ENCODE data around the gene STIM2. TPM values are rescaled to one million over a fixed set of nuclear protein-coding genes. Genes with fewer than 3 reads are reported as not detected.

The STIM2 gene
- total RNA-seq, 1 experiment from 2014 or later, result 15.5 TPM

- no peaks in the 10 kb centered on the region for H4K20me1 ChIP-seq (ENCODE audit: low read length)
- TF ChIP-seq EZH2 (IDR thresholded peaks at IDR 0.05; ENCODE audit: low read length, unreplicated experiment) (no peak), EZH2phosphoT487 (IDR thresholded peaks at IDR 0.05; ENCODE audit: borderline replicate concordance, low read length) (no peak), CTCF (conservative IDR thresholded peaks at IDR 0.05; ENCODE audit: low read depth, low read length) (no peak)
- no peaks in the 10 kb centered on the region for H3K36me3 ChIP-seq (ENCODE audit: low read depth, low read length)
- H3K27me3 ChIP-seq (ENCODE audit: low read length), result no peaks in the 10 kb centered on the region
- H2AFZ ChIP-seq (ENCODE audit: low read length), result no peak overlapping the region
- no peaks in the 10 kb centered on the region for H3F3A ChIP-seq (ENCODE audit: low read length, unreplicated experiment)
- H3K79me2 ChIP-seq (ENCODE audit: low read length), result no peaks in the 10 kb centered on the region
- H3K9ac ChIP-seq (ENCODE audit: low read length), result no peak overlapping the region
- ChIA-PET POLR2A (ENCODE audit: unreplicated experiment) (no interaction called here), CTCF (no interaction called here)
- ATAC-seq, result no peak
- no peak for DNase-seq
- no peak overlapping the region for H3K27ac ChIP-seq (ENCODE audit: low read length)
- no peak overlapping the region for H3K4me2 ChIP-seq (ENCODE audit: low read length)
- 0 out of 2 replicates have a peak, but pooled peaks cover 4% of the 10 kb centered on the region for H3K4me1 ChIP-seq (ENCODE audit: insufficient read depth, low read length)
- H3K4me3 ChIP-seq (ENCODE audit: low read length), result no peak overlapping the region
- no peaks in the 10 kb centered on the region for H3K9me2 ChIP-seq (replicated peaks; ENCODE audit: low read length)
- BruUV-seq (replicated peaks), result no TSS peak
- intact Hi-C loops (cut with micrococcal nuclease), result no loop called here
- no peaks in the 10 kb centered on the region for H3K9me3 ChIP-seq (ENCODE audit: low read length)
Measured at GRCh38 chr4:27019766-27020165, 159.1 kb downstream of the STIM2 start.

- ATAC-seq (no peak), DNase-seq (no peak)
- Histone ChIP-seq H3K9me3 (ENCODE audit: low read length) (no peaks in the 10 kb centered on the region), H3K27me3 (ENCODE audit: low read length) (no peaks in the 10 kb centered on the region), H3K4me3 (ENCODE audit: low read length) (no peak overlapping the region), H3K9ac (ENCODE audit: low read length) (no peak overlapping the region), H2AFZ (ENCODE audit: low read length) (no peak overlapping the region), H3K9me2 (replicated peaks; ENCODE audit: low read length) (no peaks in the 10 kb centered on the region), H3F3A (ENCODE audit: low read length, unreplicated experiment) (no peaks in the 10 kb centered on the region), H3K4me1 (ENCODE audit: insufficient read depth, low read length) (0 out of 2 replicates have a peak, but pooled peaks cover 4% of the 10 kb centered on the region), H4K20me1 (ENCODE audit: low read length) (no peaks in the 10 kb centered on the region), H3K4me2 (ENCODE audit: low read length) (no peak overlapping the region), H3K27ac (ENCODE audit: low read length) (no peak overlapping the region), H3K79me2 (ENCODE audit: low read length) (no peaks in the 10 kb centered on the region), H3K36me3 (ENCODE audit: low read depth, low read length) (no peaks in the 10 kb centered on the region)
- TF ChIP-seq CTCF (conservative IDR thresholded peaks at IDR 0.05; ENCODE audit: low read depth, low read length) (no peak), EZH2 (IDR thresholded peaks at IDR 0.05; ENCODE audit: low read length, unreplicated experiment) (no peak), EZH2phosphoT487 (IDR thresholded peaks at IDR 0.05; ENCODE audit: borderline replicate concordance, low read length) (no peak)
- intact Hi-C loops (cut with micrococcal nuclease), result no loop called here
- no TSS peak for BruUV-seq (replicated peaks)
- CTCF ChIA-PET, result no interaction called here
- POLR2A ChIA-PET (ENCODE audit: unreplicated experiment), result no interaction called here
Measured at GRCh38 chr4:27020203-27020602, 159.6 kb downstream of the STIM2 start.

- CTCF ChIA-PET, result no interaction called here
- TF ChIP-seq CTCF (conservative IDR thresholded peaks at IDR 0.05; ENCODE audit: low read depth, low read length), result no peak
- TF ChIP-seq EZH2 (IDR thresholded peaks at IDR 0.05; ENCODE audit: low read length, unreplicated experiment), result no peak
- no peak for TF ChIP-seq EZH2phosphoT487 (IDR thresholded peaks at IDR 0.05; ENCODE audit: borderline replicate concordance, low read length)
Measured at GRCh38 chr4:27020603-27021002, 160.0 kb downstream of the STIM2 start.

More at GRCh38 chr4:27020603-27021002, 160.0 kb downstream of the STIM2 start:
- H3F3A ChIP-seq (ENCODE audit: low read length, unreplicated experiment), result no peaks in the 10 kb centered on the region
- no peaks in the 10 kb centered on the region for H4K20me1 ChIP-seq (ENCODE audit: low read length)
- no peak overlapping the region for H3K27ac ChIP-seq (ENCODE audit: low read length)
- H3K9me2 ChIP-seq (replicated peaks; ENCODE audit: low read length), result no peaks in the 10 kb centered on the region
- no peaks in the 10 kb centered on the region for H3K27me3 ChIP-seq (ENCODE audit: low read length)
- no peaks in the 10 kb centered on the region for H3K79me2 ChIP-seq (ENCODE audit: low read length)
- POLR2A ChIA-PET (ENCODE audit: unreplicated experiment), result no interaction called here
- H3K36me3 ChIP-seq (ENCODE audit: low read depth, low read length), result no peaks in the 10 kb centered on the region
- no peak overlapping the region for H3K9ac ChIP-seq (ENCODE audit: low read length)
- intact Hi-C loops (cut with micrococcal nuclease), result no loop called here
- no TSS peak for BruUV-seq (replicated peaks)
- H3K4me3 ChIP-seq (ENCODE audit: low read length), result no peak overlapping the region
- DNase-seq (no peak), ATAC-seq (no peak)
- H3K9me3 ChIP-seq (ENCODE audit: low read length), result no peaks in the 10 kb centered on the region
- H3K4me2 ChIP-seq (ENCODE audit: low read length), result no peak overlapping the region
- H3K4me1 ChIP-seq (ENCODE audit: insufficient read depth, low read length), result 0 out of 2 replicates have a peak, but pooled peaks cover 4% of the 10 kb centered on the region
- no peak overlapping the region for H2AFZ ChIP-seq (ENCODE audit: low read length)

Measured in PC-3 (cell line).